CD1c-positive myeloid dendritic cell (primary cell): ENCODE data around the gene RHBDL3.
"Not testable (repeated sequence)": the region's sequence is repeated elsewhere in the genome, so short reads cannot be mapped to it uniquely, and the experiment has no call there.

Source experiments
- DNase-seq: peaks from one replicate; pipeline ENCODE4 v3.0.0-alpha.2; 2016; ENCODE audit errors: extremely low spot score

Gene RHBDL3, protein sequence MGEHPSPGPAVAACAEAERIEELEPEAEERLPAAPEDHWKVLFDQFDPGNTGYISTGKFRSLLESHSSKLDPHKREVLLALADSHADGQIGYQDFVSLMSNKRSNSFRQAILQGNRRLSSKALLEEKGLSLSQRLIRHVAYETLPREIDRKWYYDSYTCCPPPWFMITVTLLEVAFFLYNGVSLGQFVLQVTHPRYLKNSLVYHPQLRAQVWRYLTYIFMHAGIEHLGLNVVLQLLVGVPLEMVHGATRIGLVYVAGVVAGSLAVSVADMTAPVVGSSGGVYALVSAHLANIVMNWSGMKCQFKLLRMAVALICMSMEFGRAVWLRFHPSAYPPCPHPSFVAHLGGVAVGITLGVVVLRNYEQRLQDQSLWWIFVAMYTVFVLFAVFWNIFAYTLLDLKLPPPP

DNA sequence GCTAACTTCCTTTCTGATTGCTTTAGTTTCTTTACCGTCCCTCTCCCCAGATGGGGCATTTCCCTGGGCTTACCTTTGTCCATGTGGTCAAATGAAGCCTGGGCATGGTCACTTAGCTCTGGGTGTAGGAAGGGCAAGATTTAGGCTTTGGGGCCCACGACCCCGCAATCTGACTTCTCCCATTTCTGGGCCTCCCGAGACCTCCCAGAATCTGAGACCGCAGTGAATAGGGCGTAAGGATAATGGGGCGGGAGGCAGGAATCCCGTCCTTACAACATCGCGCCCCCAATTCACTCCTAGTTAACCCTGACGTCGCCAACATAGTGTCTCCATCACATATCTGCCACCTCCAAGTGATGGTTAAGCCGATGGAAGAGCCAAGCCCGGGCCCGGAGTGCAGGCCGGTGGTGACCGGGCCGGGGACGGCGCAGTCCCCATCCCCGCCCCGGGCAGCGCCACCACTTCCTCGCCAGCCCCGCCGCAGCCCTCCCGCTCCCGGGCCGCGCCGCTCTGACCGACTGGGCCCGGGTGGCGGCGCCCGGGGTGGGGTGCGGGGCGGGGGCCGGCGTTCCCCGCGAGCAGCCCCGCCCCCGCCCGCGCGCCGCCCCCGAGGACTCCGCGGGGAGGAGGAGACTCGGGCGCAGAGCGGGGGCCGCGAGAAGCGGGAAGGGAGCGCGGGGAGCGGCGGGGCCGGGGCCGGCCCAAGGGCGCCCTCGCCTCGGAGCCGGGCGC lies at the start of gene RHBDL3:
Gene RHBDL3 (plus strand): TSS at position 641 of the 732 bp plus-strand sequence. CDS start 358 bp downstream, outside the sequence.
- DNase-seq: peak; percentile 40

DNA sequence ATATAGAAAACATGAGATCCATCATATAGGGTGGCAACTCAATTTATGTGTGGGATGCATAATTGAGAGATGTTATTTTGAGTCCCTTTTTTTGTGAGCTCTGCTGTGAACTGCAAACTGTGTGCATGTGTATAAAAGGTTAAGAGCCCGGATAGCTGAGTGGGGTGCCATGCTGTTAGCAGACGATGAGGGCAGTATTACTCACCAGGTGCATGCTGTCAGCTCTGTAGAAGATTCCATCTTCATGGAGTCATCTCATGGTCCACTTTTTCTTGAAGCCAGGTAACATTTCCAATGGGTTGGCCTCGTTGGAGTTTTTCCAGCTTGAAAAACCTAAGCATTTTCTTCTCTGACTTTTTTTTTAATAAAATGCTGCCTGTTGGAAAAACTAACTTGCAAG lies 43.0 kb upstream of the RHBDL3 start:
- DNase-seq: no peak

DNA sequence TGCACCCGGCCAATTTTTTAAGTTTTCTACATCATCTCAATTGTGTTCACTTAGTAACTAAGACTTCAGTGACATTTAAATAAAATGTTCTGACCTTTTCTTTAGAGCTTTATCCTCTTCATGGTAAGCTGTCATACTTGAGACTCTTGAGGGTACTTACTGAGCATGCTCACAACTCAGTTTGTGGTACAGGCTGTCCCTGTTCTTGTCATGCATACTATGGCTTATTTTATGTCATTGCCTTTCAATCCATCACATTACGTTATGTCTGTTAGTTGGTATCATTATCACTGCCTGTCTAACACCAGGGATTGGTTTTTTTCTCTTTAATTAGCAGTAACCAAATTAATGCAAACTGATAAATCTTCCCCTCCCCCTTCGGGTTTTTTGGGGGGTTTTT lies 41.9 kb upstream of the RHBDL3 start:
- DNase-seq: no peak

DNA sequence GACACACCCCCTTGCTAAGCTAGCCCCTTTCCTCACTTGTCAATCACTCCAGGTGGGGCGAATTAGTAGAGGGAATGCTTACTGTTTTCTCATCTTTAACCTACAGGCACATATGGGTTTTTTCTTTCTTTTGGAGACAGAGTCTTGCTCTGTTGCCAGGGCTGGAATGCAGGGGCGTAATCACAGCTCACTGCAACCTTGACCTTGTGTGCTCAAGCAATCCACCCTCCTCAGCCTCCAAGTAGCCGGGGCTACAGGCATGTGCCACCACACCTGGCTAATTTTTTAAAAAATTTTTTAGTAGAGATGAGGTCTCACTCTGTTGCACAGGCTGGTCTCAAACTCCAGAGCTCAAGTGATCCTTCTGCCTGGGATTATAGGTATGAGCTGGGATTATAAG lies 38.7 kb upstream of the RHBDL3 start:
- DNase-seq: no peak

DNA sequence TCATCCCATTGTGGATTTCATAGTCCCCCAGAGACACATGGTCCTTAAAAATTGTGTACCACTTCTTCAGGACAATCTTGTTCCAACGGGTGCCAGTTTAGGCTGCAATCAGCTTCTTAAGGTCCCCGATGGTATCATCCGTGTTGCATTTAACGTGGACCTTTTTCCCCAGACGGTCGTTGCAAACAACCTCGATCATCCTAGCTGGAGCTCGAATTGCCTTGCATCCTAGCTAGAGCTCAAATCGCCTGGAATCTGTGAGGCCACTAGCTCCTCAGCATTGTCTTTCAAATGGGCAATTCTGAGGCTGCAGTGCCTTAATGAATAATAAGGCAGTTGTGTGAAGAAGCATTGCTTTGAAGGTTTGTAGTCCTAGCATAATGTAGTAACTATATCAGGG lies 37.7 kb upstream of the RHBDL3 start:
- DNase-seq: no peak

DNA sequence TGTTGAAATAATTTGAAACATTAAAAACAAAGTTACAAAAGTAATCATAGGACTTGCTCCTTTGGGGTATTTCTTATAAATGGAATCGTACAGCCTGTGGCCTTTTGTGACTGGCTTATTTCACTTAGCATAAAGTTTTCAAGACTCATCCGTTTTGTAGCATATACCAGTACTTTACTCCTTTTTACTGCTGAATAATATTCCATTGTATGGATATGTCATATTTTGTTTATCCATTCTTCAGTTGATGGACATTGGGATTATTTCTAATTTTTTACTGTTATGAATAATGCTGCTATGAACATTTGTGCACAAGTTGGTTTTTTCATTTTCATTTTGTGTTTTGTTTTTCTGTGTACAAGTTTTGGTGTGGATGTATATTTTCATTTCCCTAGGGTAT lies 30.0 kb upstream of the RHBDL3 start:
- no peak for DNase-seq

DNA sequence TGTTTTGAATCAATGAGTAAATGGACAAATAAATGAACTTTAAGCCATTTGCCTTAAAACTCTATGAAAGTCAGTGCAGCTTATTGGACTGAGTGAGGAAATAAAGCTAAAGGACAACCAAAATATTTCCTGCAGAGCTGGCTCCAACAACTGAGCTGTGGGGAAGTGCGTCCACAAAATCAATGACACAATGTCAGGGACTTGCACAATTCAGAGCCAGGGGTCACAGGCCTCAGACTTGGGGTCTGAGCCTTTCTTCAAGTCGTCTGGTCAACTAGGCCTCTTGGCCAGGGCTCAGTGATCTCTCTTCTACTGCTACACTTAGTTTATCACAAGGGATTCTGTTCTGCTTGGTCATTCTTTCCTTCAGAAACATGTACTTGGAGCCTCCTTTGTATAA lies 26.2 kb upstream of the RHBDL3 start:
- no peak for DNase-seq

DNA sequence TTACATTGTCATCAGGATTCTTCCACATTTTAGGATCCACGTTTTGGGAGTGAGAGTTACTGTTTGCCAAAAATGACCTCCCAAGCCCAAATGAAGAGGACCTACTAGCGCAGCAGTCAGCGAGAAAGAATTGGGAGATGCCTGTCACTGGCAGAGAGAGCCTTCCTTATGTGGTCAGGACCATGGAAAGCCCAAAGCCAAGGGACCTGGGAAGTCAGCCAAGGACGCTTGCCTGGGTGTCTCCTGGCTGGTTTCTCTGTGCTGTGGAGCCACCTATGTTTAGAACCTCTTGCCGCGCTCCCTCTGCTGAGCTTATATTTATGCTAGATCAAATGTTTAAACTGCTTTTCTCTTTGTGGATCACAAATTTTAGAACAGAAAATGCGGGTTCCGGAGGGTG lies 24.9 kb upstream of the RHBDL3 start:
- DNase-seq: no peak

DNA sequence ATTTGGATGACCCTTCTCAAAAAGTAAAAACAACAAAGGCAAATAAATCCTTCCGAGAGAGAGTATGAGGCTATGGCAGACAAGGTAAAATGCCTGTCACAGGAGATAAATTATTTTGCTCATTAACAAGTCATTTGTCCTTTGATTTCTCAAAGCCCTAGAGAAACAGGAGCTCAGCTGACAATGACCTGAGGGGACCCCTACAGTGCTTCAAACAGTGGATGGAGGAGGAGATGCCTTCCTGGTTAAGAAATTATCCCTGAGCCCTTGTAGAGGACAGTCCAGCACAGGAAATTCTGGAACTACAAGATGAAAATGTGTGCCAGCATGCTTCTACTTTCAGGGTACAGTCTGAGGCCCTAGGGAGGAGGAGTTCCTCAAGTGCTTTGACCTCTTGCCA lies 24.0 kb upstream of the RHBDL3 start:
- DNase-seq: no peak

DNA sequence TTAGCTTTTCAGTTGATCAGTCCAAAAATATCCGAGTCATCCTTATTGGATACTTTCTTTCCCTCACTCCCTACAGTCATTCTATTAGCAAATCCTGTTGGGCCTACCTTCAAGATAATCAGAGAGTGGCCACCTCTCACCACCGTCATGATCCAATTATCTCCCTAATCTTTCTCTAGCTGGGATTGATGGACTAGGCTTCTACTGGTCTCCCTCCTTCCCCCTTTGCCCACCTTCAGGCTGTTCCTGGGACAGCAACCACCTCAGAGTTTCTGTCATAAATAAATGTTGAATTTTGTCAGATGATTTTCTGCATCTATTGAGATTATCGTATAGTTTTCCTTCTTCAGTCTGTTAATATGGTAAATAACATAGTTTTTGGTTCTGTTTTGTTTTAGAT lies 16.2 kb upstream of the RHBDL3 start:
- DNase-seq: no peak

DNA sequence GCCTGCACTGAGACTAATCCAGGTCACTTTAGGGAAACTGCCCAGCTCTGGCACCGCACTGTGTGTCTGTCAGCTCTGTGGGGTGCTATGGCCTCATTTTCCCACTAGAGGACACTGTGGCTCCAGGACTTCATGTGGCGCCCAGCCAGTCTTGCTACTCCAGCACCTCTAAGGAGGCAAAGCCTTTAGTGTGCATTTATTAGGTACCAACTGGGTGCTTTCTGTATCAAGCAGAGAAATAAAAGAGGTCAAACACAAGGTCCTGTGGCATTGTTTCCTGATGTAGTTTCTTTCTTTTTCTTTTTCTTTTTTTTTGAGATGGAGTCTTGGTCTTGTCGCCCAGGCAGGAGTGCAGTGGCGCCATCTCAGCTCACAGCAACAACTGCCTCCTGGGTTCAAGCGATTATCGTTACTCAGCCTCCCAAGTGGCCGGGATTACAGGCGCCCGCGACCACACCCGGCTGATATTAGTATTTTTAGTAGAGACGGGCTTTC lies 12.5 kb upstream of the RHBDL3 start:
- peak; percentile 84 for DNase-seq

DNA sequence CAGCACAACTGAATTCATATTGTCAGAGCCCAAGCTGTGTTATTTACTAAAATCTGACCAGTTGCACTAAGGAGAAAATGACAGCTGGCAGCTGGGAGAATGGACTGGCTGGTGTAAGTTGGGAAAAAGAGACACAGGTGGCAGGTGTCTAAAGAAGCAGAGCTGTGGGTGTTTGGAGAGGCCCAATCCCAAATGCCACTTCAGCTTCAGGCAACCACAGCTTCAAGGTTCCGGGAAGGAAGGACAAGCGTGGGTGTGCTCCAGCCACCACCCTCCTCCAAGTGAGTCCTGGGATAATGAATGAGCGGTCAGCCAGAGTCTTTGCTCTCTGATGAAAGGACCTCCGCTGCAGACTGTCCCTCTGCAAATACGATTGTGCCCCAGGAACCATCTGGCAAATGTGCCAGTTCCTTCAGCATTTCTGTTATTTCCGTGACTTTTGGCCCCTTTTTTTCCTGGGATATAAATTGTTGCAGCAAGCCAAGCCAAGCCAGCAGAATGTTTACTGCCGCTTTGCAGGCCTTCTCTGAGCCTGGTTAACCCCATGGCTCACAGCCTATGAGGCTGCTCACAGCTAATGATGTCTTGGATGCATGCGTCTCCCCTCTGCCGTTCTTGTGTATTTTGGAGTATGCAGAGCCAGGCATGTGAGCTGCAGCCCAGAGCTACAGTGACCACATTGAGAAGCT lies 9.5 kb upstream of the RHBDL3 start:
- no peak for DNase-seq

DNA sequence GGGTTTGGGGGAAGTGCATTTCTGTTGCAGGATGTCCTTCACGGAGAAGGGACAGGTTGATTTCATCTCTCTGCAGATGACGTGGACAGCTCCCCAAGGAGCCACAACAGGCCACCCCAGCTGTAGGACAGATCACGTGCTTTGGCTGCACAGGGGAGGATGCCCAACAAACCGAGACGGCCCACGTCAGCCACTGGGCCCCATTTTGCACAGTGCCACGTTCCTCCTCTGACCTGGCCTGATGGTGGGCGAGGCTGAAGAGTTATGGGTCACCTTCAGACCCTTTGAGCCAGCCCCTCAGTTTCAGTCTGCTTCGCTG lies 9.0 kb upstream of the RHBDL3 start:
- DNase-seq: no peak

DNA sequence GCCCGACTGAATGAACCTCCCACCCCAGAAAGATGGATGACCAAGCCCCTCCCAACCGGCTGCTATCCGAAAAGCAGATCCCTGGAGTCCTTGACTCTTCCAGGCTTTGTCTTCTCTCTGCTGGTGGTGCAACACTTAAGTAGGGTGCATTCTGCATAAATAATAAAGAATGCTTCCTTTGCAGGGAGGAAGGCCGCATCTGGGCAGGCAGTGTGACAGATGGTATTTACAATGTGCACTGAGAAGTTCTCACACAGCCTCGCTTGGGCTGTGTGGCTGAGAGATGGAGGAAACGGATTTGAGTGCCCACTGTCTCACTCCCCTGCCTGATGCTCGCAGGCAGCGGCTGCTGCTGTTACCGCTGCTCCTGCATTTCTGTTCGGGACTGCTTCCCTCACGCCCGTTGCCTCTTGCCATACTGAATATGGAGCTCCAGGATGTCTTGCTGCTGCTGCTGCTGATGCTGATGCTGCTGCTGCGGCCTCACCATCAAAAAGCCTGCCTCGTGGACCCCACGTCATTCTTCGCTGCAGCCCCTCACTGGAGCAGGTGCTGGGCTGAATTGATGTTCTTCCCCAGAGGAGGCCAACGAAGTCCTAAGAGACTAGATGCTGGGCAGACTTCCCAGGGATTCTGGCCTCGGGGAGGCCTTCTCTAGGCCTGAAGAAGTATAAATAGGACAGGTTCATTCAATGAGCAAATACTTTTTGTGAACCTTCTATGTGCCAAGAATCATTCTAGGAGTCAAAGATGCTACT lies 7.1 kb upstream of the RHBDL3 start:
- DNase-seq: no peak

DNA sequence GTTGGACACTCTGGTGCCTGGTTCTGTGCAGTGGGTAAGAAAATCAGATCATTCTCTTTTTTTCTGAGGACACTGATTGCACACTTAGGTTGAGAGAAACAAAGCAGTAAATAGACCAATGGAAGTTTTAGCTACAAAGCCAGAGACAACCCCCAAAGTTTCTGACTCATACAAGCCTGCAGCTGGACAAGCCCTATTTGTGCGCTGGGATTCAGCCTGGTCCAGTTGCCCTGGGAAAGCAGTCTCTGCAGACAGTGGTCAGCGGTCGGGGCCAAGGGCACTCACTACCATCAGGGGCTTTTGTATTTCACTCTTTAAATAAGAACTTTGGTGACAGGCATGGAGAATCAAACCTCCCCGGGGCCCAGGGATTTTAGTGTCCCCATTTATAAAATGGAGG lies 6.0 kb upstream of the RHBDL3 start:
- no peak for DNase-seq

DNA sequence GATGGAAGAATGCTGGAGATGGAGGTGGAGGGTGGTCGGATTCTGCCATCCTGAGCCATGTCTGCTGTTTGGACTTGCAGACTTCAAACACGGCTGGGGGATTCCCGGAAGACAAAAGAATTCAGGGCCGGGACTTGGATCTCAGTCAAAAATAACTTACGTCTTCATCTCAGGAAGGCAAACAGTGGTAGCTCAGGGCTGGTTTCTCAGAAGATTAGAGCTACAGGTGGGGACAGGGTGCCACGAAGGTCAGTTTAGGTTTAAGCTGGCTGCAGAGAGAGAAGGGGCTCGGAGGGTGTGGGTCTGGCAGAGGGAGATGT lies 4.3 kb upstream of the RHBDL3 start:
- DNase-seq: no peak

DNA sequence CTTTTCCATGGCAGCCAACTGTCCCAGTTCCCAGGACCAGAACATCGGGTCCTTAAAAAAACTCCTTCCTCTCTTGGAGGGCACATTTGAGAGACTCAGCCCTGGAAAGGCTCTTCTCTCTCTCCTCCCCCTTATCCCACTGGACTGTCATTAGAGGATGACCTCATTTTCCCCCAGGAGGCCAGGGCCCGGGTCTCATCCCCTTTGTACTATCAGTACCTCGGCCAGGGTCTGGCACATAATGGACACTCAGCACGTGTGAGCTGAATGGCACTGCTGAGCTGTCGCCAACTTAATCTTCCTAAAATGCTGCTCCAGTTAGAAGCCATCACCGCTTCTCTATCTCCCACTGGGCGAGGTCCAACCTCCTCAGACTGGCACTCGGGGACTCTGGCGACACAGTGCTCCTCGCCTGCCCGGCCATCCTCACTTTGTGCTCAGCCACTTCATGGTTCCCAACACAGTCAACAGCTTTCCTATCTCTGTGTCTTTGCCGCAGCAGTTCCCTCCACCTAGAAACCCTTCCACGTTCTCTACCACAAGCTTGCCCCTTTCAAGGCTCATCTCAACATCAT lies 3.6 kb upstream of the RHBDL3 start:
- no peak for DNase-seq

DNA sequence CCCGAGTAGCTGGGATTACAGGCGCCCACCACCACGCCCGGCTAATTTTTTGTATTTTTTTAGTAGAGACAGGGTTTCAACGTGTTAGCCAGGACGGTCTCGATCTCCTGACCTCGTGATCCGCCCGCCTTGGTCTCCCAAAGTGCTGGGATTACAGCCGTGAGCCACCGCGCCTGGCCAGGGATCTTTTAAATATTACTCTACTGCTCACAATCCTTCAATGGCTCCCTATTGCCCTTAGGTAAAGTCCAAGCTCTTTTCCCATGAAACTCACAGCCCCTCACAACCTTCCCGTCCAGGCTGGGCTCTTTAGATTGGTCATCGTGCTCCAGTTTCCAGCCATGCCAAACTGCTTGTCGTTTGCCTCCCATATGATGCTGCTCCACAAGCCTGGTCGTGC lies 2.1 kb upstream of the RHBDL3 start:
- not testable (repeated sequence) for DNase-seq

DNA sequence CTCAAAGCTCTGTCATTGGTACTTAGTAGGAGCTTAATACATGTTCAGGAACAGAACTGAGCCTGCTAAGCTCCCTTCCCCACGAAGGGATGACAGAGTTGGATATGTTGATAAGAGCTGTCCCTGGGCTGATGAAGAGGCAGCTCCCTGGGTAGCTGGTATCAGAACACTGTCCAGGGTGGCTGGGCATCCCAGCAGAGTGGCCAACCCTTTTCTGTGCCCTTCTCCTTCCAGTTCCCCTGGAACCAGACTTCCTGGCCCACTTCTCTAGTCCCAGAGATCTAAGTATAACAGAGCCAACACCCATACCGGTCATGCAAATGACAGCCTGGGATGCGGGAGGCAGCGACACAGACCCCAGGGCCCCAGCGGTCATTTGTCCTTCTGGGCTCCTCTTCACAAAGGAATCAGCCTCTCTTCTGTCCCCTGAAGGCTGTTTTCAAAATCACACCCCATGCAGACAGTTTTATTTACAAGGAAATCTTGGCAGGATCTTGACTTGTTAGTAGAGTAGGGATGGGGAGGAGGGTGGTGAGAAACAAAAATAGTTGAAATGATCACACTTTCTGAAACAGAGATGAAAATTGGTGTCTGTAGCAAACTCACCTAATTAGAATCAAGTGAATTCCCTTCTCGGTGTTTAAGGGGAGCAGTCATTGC lies 1.4 kb upstream of the RHBDL3 start:
- no peak for DNase-seq

DNA sequence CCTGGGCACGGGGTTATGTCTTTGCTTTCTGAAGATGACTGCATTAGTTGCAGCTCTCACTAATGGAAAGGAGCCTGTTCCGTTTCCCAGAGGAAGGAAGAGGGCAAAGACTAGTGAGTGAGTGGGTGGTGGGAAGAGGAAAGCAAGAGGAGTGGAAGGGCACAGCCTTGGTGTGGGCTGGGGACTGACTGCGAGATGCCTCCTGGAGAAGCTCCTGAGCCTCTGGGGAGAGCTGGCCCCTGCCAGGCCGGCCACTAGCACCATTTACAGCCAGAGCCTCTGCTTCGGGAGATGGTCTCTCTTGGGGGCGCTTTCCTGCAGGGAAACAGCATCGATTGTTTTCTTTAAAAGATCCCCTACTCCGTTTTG lies 825 bp upstream of the RHBDL3 start:
- peak; percentile 50 for DNase-seq

DNA sequence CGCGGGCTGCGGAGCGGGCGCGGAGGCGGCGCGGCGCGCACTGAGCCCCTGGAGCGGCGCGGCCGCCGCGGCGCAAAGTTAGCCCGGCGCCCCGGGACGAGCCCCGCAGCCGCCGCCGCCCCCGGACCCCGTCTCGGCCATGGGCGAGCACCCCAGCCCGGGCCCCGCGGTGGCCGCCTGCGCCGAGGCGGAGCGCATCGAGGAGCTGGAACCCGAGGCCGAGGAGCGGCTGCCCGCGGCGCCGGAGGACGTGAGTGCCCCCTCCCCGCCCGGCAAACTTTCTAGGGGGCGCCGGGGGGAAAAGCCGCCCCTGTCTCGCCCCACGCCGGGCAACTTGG lies 388 bp downstream of the RHBDL3 start:
- no peak for DNase-seq
